GM10266 (cell line): Measurements from ENCODE around the gene CPLANE1.
"Not testable (repeated sequence)": the region's sequence is repeated elsewhere in the genome, so short reads cannot be mapped to it uniquely, and the experiment has no call there.

Experiments used
- DNase-seq: peaks from one replicate; pipeline ENCODE4 v3.0.0; 2012; ENCODE audit errors: extremely low spot score
- TF ChIP-seq, protein P1 (sequence below): IDR thresholded peaks from 2 replicates; pipeline ENCODE4 v1.5.1; 2012; ENCODE audit warnings: mild to moderate bottlenecking, low read depth; ENCODE audit not compliant: control insufficient read depth, insufficient read depth; ENCODE audit errors: missing control alignments

The CPLANE1 gene

GRCh38 chr5:37248970-37249814 is at the start of gene CPLANE1:
Gene CPLANE1 (minus strand): TSS chr5:37249376. CDS start chr5:37247698, 1,678 bp downstream.
- TF ChIP-seq, protein P1, sequence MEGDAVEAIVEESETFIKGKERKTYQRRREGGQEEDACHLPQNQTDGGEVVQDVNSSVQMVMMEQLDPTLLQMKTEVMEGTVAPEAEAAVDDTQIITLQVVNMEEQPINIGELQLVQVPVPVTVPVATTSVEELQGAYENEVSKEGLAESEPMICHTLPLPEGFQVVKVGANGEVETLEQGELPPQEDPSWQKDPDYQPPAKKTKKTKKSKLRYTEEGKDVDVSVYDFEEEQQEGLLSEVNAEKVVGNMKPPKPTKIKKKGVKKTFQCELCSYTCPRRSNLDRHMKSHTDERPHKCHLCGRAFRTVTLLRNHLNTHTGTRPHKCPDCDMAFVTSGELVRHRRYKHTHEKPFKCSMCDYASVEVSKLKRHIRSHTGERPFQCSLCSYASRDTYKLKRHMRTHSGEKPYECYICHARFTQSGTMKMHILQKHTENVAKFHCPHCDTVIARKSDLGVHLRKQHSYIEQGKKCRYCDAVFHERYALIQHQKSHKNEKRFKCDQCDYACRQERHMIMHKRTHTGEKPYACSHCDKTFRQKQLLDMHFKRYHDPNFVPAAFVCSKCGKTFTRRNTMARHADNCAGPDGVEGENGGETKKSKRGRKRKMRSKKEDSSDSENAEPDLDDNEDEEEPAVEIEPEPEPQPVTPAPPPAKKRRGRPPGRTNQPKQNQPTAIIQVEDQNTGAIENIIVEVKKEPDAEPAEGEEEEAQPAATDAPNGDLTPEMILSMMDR: peak; percentile 28
- peak; percentile 85 for DNase-seq

- DNase-seq: not testable (repeated sequence)
Measured at GRCh38 chr5:37296313-37296712, 47.1 kb upstream of the CPLANE1 start.

DNA sequence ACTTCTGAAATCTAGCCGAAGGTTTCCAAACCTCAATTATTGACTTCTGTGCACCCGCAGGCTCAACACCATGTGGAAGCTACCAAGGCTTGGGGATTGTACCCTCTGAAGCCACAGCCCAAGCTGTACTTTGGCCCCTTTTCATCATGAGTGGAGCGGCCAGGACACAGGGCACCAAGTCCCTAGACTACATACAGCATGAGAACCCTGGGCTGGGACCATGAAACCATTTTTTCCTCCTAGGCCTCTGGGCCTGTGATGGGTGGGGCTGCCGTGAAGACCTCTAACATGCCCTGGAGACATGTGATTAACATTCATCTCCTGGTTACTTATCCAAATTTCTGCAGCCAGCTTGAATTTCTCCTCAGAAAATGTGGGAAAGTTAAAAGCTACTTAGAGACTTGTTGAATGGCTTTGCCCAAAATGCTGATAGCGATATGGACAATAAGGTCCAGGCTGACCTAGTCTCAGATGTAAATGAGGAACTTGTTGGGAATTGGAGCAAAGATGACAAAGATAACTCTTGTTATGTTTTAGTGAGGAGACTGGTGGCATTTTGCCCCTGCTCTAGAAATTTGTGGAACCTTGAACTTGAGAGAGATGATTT is 34.1 kb upstream of the CPLANE1 start:
- no peak for DNase-seq
- TF ChIP-seq, protein P1: no peak

DNA sequence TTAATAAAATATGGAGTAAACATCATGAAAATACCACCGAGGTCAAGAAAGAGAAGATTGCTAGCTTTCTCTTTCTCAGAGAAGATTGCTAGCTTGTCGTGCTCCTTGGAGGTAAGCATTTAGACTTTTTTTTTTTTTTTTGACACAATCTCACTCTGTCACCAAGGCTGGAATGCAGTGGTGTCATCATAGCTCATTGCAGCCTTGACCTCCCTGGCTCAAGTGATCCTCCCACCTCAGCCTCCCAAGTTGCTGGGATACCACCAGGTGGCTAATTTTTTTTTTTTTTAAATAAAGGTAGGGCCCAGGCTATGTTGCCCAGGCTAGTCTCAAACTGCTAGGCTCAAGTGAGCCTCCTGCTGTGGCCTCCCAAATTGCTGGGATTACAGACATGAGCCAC is 26.3 kb upstream of the CPLANE1 start:
- no peak for DNase-seq
- TF ChIP-seq, protein P1: no peak

DNA sequence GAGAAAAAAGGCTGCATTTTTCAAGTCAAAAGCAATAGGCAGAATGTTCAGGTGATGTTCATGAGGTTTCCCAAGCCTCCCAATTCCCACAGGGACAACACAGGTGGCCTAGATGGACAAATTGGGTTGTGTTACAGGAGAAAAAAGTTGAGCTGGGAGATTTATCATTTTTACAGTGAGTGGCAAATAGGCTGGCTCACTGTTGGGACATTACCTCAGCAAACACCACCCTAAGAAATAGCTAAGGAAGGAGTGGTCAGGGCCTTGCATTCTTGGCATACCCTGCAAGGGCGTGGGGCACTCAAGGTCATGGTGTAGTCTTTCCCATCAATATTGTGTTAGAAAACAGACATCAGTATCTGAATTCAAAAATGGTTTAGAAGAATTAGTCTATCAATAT is 23.3 kb upstream of the CPLANE1 start:
- DNase-seq: no peak
- TF ChIP-seq, protein P1: no peak

DNA sequence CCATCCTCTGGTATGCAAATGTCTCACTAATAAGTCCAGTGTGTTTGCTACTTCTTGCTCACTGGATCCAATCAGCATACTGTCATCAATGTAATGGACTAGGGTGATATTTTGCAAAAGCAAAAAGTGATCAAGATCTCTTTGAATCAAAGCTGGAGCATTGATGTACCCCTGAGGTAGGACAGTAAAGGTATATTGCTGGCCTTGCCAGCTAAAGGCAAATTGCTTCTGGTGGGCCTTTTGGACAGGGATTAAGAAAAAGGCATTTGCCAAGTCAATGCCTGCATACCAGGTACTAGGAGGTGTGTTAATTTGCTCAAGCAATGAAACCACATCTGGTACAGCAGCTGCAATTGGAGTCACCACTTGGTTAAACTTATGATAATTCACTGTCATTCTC is 18.9 kb upstream of the CPLANE1 start:
- DNase-seq: not testable (repeated sequence)

DNA sequence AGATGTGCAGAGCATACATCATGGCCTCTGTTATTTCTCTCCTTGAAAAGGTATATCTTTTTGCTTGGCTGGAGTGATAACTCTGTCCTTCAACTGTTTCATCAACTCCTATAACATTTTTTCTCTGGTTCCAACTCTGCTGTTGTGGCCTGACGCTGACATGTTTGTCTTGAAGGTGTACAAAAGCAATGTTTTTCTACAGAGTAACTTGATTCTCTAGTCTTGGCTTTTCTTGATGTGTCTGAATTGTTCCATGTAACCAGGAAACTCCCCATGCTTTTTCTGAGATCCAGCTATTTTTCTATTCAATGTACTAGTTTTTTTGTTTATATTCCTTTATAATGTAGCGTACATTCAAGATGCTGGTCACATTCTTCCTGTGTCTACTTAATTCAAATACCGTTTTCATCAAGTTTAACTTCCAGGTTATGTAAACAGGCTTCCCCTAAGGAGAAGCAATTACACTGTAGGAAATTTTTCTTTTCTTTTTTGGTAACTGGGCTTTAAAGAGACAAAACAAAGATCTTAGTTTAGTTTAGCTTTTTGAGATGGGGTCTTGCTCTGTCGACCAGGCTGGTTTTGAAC is 6.7 kb upstream of the CPLANE1 start:
- DNase-seq: no peak
- TF ChIP-seq, protein P1: no peak

DNA sequence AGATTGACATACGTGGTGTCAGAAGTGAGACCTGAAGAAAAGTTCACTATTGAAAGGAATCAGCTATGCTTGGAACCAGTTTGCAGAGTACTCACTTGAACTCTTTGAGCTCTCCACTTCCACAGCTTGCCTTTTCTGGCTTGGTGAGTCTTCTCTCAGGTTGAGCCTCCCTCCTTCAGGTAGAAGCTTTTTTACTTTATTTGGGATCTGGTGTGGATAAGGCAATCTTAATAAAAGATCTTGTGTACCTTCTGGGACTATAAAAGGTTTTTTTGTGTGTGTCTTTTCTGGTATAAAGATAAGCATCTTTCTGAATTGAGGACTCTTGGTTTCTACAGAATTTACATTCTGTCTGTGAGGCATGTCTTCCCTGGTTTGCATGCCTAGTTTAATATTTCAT is 5.4 kb upstream of the CPLANE1 start:
- TF ChIP-seq, protein P1: no peak
- DNase-seq: no peak
